NOMO-1 treated with dmso at 0.1 percent for 144 hours (cell line): ENCODE results near the gene B3GALT5.

Experiments used
- DNase-seq: peaks from one replicate; lab custom pipeline; 2025; ENCODE audit not compliant: unreplicated experiment; lab: John Stamatoyannopoulos, UW

The B3GALT5 gene

DNA sequence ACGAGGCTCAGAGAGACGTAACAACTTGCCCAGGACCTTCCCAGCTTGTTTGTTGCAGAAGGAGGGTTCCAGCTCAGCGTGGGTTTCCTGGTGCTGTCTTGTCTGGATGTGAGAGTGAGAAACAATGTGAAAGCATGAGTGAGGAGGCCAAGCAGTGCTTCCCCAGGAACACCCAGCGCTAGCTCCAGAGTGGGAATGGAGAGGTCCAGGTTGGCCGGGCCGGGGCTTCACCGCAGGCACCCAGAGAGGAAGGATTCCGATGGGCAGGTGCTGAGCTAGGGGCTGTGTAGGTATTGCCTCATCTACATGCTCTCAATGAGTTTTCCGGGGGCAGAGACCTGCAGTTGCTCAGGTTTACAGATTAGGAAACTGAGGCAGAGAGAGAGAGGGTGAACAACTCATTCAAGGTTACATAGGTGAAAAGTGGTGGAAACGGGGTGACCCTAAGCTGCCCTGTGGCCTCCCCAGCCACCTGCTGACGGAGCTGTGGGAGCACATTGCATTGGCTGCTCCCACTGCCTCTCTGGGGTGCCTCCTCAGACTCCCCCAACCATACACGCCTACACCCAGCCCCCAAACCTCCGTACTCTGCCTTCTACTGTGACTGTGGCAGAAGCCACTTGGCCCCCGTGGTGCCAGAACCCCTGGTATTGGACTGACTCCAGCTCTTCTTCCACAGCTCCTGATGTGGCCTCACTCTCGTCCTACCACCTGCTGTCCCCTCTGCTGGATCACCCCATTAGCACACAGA lies 51.2 kb downstream of the B3GALT5 start:
- no peak for DNase-seq

DNA sequence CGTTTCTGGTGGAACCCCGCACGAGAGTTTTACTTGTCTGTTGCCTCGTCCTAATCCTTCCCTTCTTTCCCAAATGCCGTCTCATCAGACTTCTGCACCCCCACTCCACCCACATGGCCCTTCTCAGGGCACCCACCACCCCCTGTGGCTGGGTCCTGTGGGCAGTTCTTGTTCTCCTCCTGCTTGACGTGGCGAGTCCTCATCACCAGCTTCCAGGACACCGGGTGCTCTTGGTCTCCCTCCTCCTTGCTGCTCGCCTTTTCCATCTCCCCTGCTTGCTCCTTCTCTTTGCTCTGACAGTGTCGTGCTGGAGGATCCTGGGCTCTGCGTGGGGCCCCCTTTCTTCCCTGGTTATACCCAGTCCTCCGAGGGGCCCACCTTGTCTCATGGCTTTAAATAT lies 51.8 kb downstream of the B3GALT5 start:
- no peak for DNase-seq

DNA sequence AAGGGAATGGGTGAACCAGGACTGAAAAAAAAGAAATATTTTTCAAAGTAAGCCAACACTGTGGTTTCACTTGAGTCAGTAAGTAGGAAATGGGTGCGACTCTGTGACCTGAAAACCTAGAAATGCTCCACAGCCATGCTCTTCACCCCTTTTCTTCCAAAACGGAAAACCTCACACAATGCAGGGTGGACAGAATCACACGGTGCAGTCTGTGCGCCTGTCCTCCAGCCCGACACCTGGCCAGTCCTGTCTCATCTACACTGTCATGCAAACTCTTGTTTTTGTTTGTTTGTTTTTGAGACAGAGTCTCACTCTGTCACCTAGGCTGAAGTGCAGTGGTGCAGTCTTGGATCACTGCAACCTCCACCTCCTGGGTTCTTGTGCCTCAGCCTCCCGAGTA lies 53.3 kb downstream of the B3GALT5 start:
- no peak for DNase-seq

DNA sequence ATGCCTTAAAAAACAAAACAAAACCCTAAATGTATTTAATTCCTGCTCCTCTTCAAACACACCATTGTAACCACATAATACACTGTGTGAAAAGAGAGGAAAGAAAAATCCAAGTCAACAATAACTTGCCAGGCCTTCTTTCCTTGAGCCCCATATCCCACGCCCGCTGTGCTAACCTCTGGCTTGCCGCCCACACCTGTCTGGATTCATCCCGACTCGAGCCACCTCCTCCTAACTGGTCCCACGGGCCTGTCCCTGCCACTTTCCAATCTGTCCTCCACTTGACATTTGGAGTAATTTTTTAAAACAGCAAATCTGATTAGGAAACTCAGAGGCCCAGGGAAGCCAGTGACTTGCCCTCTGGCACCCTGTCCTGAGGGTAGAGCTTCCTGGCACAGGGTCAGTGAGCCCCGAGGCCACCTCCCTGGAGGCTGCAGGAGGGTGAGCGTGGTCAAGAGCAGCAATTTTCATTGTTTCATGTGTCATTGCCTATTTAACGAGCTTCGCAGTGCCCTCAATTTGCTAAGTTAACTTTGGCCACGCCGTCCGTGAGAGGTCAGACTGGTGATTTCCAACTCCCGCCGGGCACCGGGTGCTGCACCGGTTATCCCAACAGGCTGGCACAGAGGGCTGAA lies 54.1 kb downstream of the B3GALT5 start:
- DNase-seq: no peak

DNA sequence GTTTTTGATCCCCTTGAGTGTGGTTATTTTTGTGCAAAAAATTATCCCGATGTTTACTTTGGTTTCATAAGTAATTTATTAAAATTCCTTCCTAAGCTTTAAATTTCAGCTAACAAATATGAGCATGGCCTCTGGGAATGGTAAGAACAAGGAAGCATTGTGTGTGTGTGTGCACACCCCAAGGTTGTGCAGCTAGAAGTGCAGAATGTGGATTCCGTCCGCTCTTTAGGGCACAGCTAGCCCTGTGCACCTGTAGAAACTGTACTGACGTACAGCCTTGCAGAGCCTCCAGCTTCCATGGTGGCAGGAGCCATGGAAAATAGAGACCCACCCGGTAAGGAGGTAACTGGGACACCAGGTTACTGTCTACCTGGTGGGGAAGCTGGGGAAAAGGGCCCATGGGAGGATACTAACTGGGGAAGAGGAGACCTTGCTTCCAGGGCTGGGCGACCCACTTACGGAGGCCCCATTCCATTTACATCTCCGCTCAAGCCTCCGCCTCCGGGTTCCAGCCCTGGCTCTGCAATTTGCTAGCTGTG lies 54.7 kb downstream of the B3GALT5 start:
- DNase-seq: no peak

DNA sequence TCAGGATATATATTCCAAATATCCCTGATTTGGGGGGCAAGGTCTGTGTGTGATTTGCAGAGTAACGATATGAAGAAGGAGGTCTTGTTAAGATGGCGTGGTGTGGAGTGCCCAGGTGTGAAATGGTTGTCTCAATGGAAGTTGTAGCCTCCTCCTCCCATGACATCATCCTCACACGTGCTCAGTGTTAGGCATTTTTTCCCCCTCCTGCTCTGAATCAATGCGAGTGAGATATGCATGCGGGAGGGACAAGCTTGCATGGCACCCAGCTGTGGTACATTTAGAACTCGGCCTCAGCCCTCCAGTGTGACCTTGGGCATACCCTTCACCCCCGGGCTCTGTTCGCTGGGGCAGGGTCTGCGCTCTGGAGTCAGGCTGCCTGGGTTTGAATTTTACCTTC lies 55.6 kb downstream of the B3GALT5 start:
- no peak for DNase-seq

DNA sequence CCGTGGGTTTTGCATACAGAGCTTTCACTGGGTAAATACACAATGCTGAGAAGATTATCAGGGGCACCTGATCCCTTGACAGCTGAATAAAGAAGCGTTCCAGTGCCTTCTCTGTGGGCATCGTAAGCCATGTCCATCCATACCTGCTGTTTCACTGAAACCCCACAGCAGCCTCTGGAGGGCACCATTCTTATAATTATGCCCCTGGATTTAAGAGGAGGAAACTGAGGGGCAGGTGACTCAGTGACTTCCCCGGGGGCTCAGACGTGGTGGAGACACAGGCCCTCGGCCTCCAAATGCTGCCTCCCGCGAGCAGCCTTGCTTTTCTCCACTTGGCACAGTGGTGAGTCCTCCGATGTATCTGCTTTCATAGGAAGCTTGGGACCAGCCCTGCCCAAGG lies 56.7 kb downstream of the B3GALT5 start:
- DNase-seq: no peak

DNA sequence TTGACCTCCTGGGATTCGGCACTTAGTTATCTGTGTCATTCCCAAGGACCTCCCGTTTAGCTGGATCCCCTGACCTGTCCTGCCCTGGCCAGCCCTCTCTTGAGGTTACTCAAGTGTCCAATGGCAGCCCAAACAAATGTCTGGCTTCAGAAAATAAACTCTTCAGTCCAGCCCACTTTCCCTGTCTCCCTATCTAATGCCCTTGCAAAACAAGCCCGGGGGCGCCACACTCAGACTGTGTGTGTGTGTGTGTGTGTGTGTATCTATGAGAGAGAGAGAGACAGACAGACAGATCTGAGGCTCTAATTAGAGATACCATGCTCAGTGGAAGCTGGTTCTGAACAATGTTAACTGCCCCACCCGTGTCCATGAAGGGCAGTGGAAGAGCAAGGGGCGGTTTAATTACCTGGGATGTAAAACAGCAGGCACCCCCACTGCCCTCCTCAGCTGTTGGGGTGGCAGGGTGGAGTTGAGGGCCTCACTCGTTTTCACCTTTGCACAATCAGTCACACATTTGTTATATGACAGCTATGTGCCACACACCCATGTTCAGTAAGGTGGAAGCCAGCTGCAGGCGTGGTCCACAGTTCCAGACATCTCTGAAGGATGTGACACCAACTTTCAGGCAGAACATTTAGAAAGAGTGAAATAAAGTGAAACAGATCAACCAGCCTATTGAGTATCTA lies 57.4 kb downstream of the B3GALT5 start:
- no peak for DNase-seq

DNA sequence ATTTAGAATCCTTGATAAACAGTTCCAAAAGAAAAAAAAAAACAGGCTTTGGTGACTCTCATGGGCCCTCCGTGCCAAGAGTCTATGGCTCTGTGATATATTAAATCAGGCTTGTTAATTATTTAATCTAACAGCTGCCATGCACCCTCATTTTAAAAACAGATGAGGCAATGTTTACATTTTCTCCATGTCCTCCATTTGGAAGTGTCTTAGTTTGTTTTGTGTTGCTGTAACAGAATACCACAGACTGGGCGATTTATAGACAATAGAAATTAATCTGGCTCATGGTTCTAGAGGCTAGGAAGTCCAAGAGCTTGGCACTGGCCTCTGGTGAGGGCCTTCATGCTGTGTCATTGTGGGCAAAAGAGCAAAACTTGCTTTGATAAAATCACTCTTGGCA lies 58.0 kb downstream of the B3GALT5 start:
- no peak for DNase-seq

DNA sequence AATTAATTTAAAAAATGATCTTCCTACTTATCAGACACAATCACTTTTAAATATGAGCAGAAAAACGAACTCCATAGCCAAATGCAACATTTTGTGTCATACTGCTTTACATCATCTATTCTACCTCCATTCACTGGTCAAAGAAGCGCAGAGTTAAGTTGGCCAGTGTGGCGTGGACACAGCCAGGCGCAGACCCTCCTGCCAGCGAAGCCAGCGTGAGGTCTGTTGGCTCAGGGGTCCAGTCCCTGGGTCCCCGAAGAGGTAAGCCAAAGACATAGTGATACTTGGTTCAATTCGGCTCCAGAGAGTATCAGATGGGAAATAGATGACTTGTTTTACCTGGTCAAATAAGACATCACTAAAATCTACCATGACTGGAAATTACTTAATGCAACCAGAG lies 59.2 kb downstream of the B3GALT5 start:
- no peak for DNase-seq

DNA sequence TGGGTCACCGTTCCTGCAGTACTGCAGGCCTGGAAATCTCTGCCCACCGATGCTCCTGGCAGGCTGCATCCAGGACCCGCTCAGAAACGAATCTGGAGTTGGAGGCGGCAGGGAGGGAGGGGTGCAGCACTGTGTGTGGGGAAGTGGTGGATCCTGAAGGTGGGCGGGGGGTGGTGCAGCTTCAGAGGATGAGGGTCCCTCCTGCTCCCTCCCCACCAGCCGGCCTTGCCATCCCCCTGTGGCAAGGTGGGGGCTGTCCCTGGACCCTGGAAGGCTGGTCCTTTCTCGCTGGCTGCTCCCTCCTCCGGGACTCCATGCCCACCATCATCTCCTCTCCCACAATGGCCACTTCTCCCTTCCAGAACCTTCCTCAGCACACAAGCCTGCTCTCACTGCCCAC lies 60.4 kb downstream of the B3GALT5 start:
- no peak for DNase-seq

DNA sequence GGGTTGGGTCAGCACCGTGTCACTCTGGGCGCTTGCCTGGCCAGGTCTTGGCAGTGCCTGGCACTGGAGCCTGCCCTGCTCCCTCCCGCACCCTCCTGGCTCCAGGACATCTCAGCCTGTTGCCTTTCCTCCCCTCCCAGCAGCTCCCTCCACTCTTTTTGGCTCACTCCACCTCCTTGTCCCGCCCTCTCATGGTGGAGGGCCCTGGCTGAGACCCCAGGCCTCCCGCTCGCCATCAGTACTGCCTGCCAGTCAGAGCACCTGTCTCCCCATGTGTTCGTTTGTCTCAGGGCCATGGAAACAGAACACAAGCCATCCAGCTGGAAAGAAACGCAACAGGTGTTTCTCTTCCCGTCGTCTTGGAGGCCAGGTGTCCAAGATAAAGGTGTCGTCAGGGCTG lies 61.0 kb downstream of the B3GALT5 start:
- DNase-seq: no peak

DNA sequence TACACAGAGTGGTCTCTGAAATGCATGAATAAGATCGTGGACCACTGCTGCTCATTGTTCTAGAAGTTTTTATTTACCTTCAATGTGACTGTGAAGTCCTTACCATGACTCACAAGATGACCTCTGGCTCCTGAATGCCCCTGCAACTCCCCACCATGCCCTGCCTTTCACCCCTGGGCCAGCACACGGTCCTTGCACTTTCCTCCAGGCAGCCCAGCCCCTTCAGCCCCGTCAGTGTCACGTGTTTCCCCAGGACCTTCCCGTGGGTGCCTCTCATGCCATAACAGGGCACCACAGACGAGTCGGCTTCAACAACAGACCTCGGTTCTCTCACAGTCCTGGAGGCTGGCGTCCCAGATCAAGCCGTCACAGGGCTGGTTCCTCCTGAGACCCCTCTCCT lies 62.1 kb downstream of the B3GALT5 start:
- DNase-seq: no peak

DNA sequence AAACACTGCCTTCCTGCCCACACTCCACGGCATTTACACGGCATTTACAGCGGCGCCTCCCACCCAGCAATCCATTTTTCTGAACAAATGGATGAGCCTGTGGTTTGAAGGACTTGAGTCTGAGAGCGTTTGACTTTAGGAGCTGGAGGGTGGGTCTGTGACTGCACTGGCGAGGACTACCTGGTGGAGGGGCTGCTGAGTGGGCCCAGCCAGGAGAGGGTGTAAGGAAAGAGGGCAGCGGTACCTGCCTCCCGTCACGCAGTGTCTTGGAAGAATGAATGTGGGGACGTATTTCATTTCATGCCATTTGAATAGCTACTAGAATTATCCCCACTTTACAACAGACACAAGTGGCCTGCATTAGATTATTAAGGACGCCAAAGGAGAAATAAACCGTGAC lies 62.9 kb downstream of the B3GALT5 start:
- DNase-seq: no peak

DNA sequence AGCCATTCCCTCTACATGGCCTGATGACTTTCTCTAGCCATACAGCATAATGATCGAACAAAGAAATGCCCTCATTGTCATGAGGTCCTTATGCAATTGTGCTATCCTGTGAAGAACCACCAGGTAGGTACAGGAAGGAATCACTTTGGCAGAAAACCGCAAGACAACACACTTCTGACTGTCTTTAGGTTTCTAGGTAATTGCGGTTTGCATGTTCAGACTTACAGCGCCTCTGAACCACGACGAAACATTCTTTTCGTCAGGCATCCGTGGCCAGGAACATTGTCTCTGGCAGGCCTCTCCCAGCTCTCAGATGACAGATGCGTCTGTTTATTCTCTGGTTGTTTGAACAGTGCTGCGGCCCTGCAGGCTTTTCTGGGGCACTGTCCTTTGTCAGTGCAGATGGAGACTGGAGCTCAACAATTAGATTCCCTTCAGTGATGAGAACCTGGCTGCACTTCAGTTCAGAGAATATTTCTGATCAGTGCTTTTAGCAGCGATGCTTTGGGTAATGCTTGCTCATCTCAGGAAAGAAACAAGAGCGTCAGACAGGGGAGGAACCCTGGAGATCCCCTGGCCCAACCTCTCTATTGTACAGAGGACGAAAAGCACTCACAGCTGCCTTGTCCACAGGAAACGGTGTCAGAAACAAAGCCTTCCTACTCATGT lies 63.4 kb downstream of the B3GALT5 start:
- DNase-seq: no peak

DNA sequence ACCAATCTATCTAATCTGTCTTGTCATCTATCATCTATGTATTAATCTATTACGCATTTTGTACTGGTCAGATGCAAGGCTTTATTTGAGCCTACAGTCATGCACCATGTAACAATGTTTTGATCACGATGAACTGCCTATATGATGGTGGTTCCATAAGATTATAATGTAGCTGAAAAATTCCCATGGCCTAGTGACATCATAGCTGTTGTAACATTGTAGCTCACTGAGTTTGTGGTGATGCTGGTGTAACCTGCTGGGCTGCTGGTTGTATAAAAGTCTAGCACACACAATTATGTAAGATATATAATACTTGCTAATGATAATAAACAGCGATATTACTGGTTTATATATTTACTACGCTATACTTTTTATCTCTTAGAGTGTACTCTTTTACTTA lies 67.5 kb downstream of the B3GALT5 start:
- no peak for DNase-seq

DNA sequence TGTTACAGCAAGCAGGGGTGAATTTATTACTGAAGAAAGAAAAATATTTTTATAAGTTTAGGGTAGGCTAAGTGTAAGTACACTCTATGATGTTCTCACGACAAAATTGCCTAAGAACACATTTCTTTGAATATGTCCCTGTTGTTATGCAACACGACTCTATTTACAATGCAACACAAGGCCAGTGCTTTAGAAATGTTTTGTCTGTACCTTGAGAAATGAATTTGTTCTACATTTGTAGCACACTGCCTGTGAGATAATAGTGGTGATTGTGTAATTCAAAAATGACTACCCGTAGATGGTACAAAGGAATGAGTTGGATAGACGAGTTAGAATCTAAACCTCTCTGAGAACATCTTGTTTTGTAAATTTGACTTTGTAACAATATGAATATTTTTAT lies 68.5 kb downstream of the B3GALT5 start:
- DNase-seq: no peak

DNA sequence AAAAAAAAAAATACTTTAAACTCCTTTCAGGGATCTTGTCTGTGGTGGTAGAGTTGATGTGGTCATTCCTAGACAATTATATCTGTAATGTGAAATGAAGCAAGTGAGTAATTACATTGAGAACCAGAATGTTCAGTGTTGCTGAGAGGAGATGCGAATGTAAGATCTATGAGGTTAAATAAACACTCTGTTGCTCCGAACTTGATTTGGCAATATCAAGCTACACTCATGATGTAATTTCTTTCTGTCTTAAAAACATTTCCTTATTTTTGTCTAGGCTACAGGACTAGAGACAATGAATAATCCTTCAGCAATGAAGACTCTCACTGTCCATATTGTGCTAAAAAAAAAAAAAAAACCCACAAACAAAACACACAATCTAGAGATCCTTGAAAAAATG lies 69.1 kb downstream of the B3GALT5 start:
- no peak for DNase-seq

DNA sequence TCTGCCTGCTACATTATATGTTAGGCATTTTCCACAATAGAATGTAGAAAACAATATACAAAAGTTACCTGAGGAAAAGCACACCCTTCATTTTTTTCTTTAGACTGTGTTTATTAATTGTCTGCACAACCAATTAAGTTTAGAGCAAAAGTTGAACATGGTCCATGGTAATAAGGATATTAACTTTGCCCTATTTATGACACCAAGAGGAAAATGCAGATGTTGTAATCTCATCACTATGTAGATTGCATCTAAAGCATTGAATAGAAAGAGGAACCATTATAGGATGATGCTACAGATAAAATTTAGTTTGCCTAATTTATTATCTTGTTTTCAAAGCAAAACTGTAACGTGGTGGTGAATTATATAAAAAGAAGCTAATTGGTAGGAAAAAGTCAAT lies 72.5 kb downstream of the B3GALT5 start:
- DNase-seq: no peak

DNA sequence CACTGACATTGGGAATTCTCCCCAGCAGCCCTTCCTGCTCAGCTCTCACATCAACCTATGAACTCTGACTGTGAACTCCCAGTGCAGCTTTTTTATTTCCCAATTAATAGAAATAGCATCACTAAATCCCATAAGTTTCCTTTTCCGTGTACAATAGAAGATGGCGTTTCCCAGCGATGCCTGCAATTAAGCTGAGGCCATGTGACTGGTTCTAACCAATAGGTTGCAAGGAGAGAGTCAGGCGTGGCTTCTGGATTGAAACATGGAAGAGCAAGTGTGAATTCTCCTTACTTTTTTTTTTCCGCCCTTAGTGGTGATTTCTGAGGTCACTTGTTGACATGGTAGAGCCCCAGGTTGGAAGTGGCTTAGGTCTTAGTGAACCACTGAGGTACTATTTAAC lies 73.3 kb downstream of the B3GALT5 start:
- DNase-seq: no peak

DNA sequence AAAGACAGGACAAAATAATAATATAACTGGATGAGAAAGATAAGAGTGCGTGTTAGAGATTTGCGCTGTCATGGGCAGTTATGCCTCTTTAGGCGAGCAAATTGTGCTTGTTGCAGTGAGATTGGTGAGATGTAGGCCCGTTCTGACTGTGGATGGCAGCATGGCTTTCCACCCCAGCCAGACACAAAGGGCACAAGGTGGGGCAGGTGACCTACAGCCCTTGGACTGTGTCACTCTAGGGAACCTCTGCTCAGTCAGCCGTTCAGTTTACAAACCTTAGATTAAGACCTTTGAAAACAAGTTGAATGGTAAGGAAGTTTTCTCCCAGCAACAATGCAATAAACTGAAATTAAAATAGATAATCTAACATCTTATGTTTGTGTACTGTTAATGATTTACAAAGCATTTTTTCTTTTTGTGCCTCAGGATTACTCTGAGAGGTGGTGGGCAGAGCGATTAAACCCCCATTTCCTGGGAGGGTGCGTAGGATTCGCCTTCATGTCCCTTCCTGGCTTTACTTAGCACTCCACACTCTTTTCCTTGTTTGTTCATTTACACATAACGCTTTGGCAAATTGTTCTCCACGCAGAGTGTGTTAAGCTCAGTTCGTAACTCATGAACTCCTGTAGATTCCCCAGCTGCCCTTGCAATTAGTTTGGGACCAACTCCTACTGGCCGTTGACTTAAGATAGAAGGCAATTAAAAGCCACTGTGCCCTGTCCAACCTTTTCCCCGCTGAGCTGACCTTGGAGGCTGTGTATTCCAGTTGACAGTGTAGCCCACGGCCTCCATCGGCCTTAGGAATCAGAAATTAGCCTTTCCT lies 74.1 kb downstream of the B3GALT5 start:
- no peak for DNase-seq
